ENCODE measurements around the gene RBPMS2.

The RBPMS2 gene

DNA sequence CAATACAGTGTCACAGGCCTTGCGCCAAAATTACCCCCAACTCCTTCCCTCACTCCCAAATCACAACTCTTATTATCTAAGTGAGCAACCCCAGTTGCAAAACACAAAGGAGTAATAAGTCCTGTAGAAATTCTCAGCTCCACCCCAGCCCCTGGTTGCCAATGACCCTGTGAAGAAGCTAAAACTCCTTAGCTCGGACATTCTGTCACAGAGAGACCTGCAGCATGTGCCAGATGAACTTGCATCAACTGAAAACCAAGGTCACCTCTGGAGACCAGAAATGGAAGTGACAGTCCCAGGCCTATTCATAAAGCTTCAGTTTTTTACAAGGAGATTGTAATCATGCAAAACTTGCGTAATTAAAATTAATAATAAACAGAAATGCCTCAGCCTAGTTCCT is 55.2 kb downstream of the RBPMS2 start:
- no peak for DNase-seq (ENCODE audit: low read depth in 2 of 2)

- no peak for DNase-seq (ENCODE audit: low read depth in 2 of 2)
These were observed 57.5 kb downstream of the RBPMS2 start for GRCh38 chr15:64717735-64718495.

GRCh38 chr15:64717130-64717529 is 58.3 kb downstream of the RBPMS2 start:
- no peak for DNase-seq (ENCODE audit: low read depth in 2 of 2)

DNA sequence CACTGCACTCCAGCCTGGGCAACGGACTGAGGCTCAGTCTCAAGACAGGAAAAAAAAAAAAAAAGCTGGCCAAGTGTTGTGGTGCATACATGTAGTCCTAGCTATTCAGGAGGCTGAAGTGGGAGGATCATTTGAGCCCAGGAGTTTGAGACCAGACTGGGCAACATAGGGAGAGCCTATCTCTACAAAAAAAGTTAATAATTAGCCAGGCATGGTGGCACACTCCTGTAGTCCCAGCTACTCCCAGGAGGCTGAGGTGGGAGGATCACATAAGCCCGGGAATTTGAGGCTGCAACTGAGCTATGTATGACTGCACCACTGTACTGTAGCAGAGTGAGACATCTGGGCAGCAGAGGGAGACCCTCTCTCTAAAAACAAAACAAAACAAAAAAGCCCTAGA is 58.9 kb downstream of the RBPMS2 start:
- DNase-seq (ENCODE audit: low read depth in 2 of 2), result no peak

DNA sequence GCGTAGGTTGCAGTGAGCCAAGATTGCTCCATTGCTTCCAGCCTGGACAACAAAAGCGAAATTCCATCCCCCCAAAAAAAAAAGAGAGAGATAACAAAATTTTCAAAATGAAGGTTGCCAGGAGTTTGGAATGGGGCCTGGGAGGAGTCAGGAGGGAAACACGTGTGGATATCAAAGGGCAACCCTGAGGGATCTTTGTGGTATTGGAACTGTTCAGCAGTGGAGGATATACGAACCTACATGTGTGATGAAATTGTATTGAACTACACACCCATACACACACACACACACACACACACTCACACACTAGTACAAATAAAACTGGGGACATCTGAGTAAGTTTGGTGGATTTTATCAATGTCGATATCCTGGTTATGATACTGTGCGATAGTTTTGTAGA is 61.8 kb downstream of the RBPMS2 start:
- DNase-seq (ENCODE audit: low read depth in 2 of 2), result no peak

GRCh38 chr15:64712353-64712752 is 63.0 kb downstream of the RBPMS2 start:
- DNase-seq (ENCODE audit: low read depth in 2 of 2), result no peak

DNA sequence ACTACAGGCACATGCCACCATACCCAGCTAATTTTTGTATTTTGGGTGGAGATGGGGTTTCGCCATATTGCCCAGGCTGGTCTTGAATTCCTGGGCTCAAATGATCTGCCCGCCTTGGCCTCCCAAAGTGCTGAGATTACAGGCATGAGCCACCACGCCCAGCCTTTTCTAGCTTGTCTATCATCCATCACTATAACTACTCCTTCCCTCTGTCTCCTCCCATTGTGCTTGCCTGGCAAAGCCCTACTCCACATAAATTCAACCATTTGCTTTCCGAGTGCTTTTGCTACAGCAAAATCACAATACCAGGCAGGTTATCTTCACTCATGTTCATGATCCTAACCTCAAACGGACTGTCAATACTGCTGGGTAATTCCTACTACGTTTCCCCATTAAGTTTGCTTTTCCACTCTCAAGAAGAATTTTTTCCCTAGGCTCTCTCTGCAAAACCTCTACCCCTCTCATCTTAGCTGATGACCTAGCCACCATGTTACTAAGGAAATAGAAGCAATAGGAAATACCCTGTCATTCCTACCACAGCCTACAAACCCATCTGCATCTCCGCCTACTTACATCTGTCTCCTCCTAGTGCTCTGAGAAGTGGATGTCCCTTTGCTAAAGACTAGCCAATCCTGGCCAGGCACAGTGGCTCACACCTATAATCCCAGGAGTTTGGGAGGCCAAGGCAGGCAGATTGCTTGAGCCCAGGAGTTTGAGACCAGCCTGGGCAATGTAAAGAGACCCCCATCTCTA is 64.5 kb downstream of the RBPMS2 start:
- no peak for DNase-seq (ENCODE audit: low read depth in 2 of 2)

DNA sequence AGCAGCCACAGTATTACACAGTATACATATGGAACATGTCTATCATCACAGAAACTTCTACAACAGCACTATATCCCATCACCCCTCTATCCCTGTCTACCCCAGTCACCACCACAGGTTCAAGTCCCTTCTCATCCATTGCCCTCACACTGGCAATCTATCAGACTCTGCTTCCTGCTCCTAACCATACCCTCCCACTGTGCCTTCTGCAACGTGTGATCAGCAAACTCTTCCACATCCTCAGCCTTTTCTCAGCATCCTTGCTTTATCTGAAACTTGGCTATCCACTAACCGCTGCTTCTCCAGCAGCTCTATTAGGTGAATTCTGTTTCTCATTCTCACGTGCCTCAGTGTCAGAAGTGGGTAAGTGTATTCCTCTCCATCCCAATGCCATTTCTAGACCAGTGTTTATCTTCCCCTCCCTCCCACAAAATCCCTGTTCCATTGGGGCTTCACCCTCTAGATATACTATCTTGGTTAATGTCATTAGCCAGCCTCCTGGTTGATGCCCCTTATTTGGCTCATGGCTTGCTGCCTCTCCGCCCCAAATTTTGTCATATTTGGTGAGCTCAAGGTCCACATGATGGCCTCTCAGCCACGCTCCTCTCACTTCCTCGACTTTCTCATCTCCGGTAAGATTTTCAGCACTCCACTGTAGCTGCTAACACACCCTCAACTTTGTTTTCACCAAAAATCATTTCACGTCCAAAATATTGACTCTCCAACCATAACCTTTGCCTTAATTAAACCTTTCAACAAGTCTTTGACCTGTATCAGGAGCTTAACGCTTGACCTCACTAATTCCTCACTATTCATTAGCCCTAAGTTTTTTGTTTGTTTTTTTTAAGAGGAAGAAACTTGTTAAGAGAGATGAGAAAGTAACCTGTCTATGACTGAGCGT is 69.1 kb downstream of the RBPMS2 start:
- no peak for DNase-seq (ENCODE audit: low read depth in 2 of 2)

DNA sequence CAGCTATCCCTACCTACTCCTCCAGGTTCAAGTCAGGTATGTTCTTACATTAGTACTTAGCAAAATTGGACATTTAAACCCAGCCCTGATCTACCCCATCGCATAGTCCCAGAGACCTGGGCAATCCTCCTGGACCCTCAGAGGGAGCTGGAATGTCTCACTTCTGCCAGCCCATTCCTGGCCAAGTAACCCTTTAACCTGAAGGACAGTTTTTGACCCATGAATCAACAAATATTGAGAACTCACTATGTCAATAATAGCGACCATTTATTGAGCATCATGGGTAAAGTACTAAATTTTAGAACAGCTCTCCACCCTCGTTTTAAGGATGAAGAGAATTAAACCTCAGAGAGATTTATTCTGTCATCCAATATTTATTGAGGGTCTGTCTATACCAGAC is 70.4 kb downstream of the RBPMS2 start:
- DNase-seq (ENCODE audit: low read depth in 2 of 2), result no peak

GRCh38 chr15:64703632-64703959 is 71.8 kb downstream of the RBPMS2 start:
- no peak for DNase-seq (ENCODE audit: low read depth in 2 of 2)

DNA sequence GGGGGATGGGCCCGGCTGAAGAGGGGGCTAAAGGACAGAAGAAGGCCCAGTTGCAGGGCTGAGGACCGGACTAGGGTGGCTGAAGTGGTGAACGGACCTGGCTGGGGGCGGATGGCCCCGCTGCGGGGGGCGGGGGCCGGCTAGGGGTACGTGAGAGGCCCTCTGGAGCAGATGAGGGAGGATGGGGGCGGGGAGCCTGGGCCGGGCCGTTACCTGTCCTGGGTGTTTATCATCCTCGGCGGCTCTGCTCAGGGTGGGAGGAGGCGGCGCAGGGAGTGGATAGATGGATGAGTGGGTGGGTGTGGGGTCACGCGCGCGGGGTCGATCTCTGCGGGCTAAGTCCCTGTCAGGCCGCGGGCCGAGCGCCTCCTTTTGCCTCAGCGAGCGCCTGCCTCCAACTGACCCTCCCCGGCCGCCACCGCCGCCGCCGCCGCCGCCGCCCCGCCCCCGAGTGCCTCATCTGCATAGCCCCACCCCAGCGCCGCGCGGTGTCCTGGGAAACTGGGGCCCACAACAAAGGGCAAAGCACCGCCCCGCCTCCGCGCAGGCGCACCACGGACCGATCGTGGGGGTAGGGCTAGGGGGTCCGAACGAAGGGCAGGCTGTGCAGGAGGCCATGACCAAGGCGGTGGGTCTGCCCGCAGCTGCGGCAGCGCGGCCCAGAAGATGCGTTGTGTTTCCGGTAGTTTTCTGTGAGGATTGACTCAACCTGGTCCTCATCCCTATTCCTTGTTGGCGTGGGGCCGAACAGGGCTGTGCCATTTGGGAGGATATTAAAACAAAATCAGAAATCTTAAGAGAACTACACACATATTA is 72.4 kb downstream of the RBPMS2 start:
- peak; percentile 88 to 93 for DNase-seq (ENCODE audit: low read depth in 2 of 2)

GRCh38 chr15:64701482-64702184 is 73.8 kb downstream of the RBPMS2 start:
- no peak for DNase-seq (ENCODE audit: low read depth in 2 of 2)

GRCh38 chr15:64701051-64701450 is 74.3 kb downstream of the RBPMS2 start:
- DNase-seq (ENCODE audit: low read depth in 2 of 2), result no peak

DNA sequence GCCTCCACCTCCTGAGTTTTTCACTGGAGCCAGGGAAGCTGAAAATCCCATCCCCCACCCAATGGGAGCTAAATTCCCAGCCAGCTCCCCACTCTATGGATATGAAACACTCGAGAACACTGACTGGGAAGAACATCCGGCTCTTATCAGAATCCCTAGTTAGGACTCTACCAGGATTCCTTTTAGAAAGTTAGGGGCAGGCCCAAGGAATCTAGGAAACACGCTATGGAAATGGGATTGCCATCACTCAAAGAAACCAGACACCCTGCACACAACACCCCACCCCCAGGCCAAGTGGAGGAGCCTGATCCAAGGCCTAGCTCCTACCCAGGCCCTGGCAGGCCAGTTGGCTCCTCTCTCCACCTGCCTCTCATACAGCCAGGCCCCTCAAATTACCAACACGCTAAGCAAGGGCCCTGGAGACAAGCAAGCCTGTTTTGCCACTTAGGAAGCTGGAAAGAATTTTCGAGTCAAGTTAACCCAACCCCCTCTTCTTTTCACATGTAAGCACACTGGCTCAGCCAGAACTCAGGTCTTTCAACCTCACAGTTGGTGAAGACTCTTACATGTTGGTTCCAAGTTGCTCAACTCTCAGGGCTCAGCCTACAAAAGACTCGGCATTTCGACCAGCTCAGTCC is 75.5 kb downstream of the RBPMS2 start:
- no peak for DNase-seq (ENCODE audit: low read depth in 2 of 2)

GRCh38 chr15:64698823-64699222 is 76.6 kb downstream of the RBPMS2 start:
- no peak for DNase-seq (ENCODE audit: low read depth in 2 of 2)

DNA sequence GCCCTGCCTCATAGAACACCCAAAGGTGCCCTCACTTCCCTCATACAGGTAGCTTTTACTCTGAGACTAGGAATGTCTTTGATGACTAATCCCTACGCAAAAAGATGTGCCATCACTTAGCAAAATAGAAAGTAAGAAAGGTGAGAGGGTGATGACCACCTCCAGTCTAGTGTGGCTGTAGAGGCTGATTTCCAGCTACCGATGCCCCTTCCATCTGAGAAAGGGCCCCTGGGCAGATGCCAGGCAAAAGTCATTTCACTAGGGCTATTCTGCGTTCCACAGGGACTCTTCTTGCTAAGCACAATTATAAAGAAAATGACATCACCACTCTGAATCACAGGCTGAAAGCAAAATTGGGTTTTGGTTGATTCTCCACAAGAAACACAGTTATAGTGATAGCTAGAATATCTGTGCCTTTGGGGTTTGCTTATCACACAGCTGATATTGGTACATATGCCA is 77.4 kb downstream of the RBPMS2 start:
- DNase-seq (ENCODE audit: low read depth in 2 of 2), result no peak

GRCh38 chr15:64696481-64696880 is 78.9 kb downstream of the RBPMS2 start:
- DNase-seq (ENCODE audit: low read depth in 2 of 2), result no peak

GRCh38 chr15:64695561-64695992 is 79.8 kb downstream of the RBPMS2 start:
- no peak for DNase-seq (ENCODE audit: low read depth in 2 of 2)

- no peak for DNase-seq (ENCODE audit: low read depth in 2 of 2)
These were observed 80.6 kb downstream of the RBPMS2 start for GRCh38 chr15:64694816-64695215.

DNA sequence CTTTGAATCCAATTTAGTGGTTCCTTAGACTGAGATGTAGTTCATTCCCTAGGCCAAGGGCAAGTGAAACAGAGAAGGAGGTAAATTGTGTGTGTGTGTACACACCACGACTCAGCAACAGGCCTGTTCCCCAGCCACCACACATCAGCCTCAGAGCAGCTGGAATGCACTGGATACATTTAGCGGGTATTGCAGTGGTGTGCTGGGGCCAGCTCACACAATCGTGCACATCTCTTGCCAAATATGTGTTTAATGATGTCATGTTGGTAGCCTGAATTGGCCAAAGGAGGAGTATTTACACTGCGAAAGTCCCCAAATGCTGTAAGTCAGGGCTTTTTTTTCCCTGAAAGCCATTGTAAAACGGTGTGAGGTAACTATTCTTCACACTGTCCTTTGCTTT is 82.3 kb downstream of the RBPMS2 start:
- no peak for DNase-seq (ENCODE audit: low read depth in 2 of 2)

Measured in stimulated activated CD8-positive, alpha-beta memory T cell treated with anti-CD3 and anti-CD28 coated beads, Interleukin-7, amount 100 ng/mL, for 4 hours (primary cell).